HS-5 (cell line): Measurements from ENCODE around the gene OVOL3.
"Not testable (repeated sequence)": the region's sequence is repeated elsewhere in the genome, so short reads cannot be mapped to it uniquely, and the experiment has no call there.

Experiments used
- DNase-seq: peaks from one replicate; pipeline ENCODE4 v3.0.0-alpha.2; 2012; ENCODE audit warnings: low read depth

Gene OVOL3

DNA sequence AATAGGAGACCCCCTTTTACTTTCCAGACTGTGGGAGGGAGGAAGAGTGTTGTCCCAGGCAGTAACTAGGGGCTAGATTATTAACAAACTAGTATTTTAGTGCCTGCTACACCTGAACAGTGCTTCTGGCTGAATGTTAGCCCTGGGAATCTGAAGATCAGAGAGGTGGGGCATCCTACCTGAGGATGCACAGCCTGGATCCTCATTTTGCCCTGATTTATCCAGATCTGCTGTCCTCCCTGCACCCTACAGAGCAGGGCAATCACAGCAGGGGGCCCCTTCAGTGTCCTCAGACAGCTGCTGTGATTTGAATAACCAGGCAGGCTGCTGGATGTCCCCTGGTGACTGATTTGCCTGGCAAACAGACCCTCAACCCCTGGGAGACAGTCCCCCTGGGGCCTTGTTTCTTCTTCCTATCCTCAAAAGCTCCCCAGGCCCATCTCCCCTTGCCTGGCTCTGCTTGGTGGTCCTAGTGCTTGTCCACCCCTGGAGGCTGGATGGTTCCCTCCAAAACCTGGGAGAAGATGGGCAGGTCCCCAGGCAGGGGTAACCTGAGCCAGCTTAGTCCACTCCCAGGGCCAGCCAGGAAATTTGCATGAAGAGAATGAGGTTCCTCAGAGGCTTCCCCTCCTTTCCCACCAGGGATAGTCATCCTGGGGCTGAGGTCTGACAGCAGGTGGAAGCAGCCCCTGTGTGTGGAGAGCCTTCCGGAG lies at the start of gene OVOL3:
Gene OVOL3, plus strand, starts transcription at position 657 of the 713 bp plus-strand sequence. CDS start 60 bp downstream, outside the sequence.
- DNase-seq: no peak

DNA sequence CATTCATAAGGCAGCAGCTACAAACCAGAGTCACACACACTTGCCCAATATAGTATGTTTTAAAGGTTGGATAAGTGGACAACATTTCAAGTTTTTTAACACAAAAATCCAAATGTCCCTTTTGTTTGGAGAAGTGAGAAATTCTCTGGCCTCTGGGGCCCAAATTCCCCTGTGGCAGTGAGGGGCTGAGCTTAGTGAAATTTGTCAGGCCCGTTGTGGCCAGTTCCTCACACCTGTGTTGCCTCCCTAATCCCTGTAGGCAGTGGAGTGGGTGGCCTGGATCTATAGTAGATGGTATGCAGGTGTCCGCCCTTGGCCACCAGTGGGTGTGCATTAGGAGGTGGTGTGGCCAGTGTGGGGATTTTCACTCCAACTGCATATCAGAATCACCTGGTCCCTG lies 49.6 kb upstream of the OVOL3 start:
- no peak for DNase-seq

DNA sequence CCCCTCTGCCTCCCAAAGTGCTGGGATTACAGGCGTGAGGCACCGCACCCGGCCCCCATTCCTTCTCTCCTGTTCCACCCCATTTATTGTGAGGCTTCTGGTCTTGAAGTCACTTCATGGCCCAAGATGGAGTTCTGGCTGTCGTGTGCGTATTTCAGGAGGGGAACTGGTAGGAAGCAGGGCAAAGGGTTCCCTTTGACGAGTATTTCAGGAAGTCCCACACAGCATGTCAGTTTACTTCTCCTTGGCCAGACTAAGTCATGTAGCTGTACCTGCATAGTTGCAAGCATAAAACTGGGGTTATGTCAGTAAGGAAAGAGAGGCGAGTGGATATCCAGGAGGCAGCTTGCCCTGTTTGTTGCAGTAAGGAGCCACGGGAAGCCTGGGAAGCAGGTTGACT lies 46.1 kb upstream of the OVOL3 start:
- DNase-seq: no peak

DNA sequence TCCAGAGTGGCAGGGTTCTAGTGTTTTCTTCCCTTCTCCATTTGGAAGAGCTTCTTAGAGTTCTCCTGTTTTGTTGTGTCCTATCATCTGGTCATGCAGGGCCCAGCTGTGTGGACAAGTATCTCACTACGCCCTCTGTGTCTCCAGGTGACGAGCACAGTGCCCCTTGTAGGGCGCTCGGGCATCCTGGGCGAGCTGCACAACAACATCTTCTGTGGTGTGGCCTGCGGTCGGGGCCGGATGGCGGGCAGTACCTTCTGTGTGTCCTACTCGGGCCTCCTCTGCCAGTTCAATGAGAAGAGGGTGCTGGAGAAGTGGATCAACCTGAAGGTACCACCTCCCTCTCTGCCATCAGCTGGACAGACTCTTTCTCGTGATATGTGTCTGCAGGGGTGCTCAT lies 43.3 kb upstream of the OVOL3 start:
- no peak for DNase-seq

DNA sequence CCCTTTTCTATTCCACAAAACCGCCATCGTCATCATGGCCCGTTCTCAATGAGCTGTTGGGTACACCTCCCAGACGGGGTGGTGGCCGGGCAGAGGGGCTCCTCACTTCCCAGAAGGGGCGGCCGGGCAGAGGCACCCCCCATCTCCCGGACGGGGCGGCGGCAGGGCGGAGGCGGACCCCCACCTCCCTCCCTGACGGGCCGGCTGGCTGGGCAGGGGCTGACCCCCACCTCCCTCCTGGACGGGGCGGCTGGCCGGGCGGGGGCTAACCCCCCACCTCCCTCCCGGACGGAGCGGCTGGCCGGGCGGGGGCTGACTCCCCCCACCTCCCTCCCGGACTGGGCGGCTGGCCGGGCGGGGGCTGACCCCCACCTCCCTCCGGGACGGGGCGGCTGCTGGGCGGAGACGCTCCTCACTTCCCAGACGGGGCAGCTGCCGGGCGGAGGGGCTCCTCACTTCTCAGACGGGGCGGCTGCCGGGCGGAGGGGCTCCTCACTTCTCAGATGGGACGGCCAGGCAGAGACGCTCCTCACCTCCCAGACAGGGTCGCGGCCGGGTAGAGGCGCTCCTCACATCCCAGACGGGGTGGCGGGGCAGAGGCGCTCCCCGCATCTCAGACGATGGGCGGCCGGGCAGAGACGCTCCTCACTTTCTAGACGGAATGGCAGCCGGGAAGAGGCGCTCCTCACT lies 42.0 kb upstream of the OVOL3 start:
- DNase-seq: not testable (repeated sequence)

DNA sequence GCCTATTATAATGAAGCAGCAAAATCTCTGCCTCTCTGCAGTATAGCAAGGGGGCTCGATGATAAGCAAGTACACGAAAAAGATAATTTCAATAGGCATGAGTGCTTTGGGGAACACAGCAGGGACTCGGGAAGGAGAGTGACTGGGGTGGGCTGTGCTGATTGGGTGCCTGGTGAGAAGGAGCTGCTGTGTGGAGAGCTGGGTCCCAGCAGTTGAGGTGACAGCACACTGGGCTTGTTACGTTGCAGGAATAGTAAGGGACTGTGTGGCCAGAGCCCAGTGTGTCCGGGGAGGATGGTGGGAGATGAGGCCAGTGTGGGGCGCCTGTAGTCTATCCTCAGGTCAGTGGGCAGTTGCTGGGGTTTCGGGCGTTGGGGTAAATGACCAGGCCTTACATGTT lies 38.9 kb upstream of the OVOL3 start:
- DNase-seq: no peak

DNA sequence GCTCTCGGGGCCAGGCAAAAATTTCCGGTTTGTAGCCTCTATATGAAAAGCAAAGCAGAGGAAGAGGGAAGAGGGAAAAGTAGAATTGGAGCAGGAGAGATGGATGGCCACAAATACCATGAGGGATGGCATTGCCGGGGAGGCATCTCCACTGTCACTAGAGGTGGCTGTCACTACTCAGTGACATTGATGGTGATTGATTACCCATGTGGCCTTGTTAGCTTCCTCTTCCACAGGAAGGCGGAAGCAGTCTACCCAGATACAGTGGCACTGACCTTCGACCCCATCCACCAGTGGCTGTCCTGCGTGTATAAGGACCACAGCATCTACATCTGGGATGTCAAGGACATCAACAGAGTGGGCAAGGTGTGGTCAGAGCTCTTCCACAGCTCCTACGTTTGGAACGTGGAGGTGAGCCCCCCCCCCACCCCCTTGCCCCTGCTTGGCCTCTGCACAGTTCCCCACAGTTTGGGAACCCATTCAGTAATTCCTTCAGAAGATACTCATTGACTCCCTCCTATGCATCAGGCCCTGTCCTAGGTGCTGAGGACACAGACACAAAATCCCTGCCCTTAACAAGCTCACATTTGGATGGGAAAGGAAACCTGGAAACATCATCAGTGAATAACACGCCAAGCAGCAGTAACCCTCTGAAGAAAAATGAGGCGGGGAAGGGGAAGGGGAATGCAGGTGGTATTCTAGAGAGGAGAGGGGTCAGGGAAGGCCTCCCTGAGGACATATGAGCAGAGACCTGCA lies 37.6 kb upstream of the OVOL3 start:
- no peak for DNase-seq

DNA sequence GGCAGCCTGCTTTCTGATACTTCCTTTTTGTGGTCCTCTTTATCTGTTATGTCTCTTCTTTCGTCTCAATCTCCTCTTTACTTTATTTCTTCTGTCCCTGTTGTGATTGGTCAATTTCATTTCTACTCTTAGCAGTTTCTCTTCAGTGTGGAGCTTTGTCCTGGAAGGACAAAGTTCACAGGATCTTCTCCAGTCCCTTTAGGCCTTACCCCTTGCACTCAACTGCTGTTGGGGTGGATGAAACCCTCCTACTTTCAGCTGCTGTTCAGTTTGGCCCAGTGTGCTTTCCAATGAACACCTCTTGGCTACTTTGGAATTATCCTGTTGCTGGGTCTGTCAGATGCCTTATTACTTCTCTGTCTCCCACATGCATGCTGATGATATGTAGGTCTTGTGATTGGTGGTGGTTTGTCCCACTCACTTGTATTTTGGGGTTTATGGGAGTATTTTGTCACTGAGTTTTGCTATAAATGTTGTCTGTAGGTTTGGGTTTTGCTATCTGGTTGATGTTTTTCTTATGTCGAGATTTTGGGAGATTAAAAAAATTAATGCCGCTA lies 31.5 kb upstream of the OVOL3 start:
- no peak for DNase-seq

DNA sequence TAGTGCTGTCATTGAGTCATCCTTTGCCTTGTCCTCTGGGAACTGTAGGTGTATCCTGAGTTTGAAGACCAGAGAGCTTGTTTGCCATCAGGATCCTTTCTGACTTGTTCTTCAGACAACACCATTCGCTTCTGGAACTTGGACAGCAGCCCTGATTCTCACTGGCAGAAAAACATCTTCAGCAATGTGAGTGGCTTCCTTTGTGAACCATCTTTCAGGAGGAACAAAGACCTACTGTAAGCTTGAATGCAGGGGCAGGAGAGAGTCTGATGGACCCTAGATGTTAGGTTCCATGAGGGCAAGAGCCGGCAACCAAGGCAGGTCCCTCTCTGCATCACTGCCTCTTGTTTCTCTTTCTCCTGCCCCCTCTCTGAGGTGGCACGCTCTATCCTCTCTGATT lies 29.6 kb upstream of the OVOL3 start:
- DNase-seq: no peak

DNA sequence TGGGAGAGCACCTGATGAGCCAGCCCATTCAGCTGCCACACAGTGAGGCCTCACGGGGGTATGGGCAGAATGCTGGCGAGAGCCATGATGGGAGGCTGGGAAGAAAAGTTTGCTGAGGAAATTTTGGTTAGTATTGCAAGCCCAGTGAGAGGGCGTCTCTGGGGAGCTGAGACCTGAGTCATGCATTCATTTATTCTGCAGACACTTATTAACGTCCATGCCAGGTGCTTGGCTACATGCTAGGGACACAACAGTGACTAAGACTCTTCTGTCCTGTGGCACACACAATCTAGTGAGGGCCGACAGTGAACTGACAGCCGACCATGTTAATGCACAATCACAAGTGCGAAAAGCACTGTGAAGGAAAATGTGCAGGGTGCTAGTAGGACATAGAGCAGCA lies 29.0 kb upstream of the OVOL3 start:
- no peak for DNase-seq

DNA sequence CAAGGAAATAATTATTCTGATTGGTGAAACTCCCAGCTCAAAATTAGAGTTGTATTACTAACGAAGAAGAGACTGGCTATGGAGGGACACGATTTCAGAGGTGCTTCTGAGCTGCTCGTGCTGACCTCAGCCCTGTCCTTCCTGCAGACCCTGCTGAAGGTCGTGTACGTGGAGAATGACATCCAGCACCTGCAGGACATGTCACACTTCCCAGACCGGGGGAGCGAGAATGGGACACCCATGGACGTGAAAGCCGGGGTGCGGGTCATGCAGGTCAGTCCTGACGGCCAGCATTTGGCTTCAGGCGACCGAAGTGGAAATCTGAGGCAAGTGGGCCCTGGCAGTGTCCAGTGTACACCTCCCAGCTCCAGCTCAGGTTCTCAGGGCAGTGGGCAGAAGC lies 28.0 kb upstream of the OVOL3 start:
- no peak for DNase-seq

DNA sequence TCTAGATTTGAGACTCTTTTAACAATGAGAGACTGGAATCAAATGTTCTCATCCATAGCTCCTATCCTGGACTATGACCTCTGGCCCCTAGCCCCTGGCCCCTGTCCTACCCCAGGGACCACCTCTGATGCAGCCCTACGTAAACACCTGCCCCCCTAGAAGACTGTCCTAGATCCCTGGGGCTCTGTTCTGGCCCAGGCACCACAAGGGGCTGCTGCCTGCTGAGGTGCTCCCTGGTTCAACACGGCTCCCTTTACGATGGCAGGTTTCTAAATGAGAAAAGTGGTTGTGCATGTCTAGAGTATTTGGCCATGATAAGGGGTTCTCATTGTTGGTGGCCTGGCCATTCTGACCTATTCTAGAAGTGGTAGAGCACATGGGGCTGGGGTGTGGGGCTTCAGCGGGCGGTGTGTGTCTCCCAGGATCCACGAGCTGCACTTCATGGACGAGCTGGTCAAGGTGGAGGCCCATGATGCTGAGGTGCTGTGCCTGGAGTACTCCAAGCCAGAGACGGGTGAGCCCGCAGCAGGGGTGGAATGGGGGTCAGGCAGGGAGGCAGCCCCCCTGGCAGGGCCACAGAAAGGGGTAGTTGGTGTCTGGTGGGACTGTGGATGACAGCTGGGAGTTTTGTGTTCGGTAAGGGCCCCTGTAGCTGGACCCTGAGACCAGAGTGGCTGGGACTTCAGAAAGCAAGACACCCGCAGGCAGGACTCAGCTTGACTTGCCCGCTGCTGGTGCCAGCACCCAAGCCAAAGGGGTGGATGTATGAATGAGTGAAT lies 26.5 kb upstream of the OVOL3 start:
- no peak for DNase-seq

DNA sequence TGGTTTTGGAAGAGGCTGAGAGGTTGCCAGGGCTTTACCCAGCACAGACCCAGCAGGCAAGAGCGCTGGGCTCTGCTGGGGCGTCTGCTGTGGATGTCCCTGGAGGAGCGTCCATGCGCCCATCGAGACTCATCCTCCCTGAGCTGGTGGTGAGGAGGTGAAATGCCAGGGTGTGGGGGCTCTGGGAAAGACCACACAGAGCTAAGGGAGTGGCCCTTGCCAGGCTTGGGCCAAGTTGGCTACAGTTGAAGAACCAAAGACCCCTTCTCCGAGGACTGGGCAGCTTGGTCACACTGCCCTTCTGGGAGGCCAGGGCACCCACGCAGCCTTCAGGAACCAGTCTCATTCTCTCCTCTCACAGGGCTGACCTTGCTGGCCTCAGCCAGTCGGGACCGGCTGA lies 24.6 kb upstream of the OVOL3 start:
- DNase-seq: no peak

DNA sequence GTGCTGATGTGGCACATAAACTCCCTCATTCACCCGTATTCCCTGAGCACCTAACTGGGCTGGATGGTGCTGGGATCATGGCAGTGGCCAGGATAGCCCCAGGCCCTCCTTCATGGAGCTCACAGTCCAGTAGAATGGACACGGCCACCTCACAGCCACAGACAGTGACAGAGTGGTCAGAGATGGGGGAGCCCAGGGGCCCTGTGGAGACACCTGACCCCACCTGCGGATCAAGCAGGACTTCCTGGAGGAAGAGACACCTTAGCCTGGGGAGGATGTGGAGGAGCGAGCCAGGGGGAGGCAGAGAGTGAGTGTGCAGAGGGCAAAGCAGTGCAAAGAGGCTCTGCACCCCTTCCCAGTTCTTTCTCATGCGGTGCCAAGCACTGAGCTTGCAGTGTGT lies 21.1 kb upstream of the OVOL3 start:
- DNase-seq: no peak

DNA sequence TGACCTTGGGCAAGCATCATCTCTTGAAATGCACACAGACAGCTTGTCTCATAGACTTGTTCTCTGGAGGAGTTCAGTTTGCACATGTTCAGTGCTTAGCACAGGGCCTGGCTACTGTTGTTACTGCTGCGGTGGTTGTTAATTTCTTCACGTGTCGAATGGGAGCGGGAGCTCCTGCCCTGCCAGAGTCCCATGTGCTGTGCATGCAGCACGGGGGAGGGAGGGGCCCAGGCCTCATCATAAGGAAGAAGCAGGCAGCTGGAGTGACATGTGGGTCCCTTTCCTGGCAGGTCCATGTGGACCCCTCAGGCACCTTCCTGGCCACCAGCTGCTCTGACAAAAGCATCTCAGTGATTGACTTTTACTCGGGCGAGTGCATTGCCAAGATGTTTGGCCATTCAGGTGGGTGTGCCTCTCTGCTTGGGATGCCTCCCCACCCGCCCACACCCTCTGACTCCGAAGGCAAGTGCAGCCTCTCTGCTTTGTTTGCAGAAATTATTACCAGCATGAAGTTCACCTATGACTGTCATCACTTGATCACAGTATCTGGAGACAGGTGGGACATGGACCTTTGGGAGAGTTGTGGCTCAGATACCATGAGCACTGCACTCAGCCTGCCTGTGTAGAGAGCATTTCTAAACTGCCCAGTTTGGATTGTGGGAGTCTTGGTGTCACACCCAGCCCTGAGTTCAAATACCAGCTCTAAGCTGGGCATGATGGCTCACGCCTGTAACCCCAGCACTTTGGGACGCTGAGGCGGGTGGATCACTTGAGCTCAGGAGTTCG lies 19.8 kb upstream of the OVOL3 start:
- DNase-seq: no peak

DNA sequence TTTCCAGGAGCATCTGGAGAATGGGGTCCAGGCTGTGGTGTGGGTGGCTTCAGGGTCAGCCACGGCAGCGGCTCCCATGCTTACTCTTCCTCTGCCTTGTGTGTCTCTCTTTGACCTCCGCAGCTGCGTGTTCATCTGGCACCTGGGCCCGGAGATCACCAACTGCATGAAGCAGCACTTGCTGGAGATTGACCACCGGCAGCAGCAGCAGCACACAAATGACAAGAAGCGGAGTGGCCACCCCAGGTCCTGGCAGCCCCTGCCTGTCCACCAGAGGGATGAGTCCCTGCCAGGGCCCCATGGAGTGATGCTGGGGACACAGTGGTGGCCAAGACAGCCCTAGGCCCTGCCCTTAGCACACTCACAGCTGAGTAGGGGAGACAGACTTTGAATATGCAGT lies 18.4 kb upstream of the OVOL3 start:
- DNase-seq: no peak

DNA sequence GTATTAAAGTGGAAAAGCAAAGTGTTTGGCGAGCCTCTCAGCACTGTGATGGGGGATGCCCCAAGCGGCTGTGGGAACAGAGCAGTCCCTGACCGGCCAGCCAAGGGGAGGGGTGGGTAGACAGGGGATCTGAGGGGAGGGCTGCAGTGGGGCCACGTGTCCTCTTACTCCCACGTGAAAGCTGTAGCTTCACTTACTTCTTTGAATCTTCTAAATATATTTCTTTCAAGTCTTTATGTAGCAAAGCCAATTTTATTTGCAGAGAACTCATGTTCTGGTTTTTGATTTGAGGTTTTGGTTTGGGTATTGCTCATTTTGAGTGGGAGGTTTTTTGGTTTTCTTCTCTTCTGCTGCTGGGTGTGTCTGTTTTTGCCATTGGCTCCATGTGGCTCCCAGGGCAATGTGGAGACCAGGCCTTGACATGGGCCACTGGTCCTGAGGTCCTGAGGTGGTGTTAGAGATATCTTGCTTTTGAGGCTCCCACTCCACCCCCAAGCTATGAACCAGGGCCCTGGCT lies 17.7 kb upstream of the OVOL3 start:
- no peak for DNase-seq

DNA sequence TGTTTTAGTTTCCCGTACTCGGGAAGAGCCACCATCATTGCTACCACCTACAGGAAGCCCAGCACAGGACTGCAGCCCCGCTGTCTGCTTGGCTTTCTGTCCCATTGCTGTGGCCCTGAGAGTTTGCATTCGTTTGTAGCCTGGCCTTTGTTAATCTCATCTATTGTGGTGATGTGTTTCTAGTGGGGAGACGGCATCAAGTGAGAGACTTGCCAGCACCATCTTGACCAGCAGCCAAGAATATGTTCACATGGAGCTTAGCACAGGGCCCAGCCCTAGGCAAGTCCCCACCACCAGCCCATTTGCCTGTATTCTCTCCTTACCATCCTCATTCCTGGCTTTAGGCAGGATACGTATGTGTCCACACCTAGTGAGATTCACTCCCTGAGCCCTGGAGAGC lies 17.3 kb upstream of the OVOL3 start:
- DNase-seq: no peak

DNA sequence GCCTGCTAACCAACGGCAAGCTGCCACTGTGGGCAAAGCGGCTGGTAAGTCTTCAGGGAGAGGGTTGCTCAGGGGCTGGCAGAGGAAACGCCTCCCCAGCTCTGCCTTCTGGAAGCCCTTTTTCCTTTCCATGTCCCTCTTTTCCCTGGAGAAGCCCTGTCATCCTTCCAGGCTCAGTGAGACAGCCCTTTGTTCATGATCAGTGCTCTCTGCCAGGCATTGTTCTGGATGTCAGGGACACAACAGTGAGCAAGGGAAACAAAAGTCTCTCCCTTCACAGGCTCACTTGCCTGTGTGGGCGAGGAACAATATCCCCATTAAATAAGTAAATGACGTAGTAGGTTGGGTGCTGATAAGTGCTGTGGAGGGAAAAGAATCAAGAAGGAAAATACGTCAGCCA lies 13.9 kb upstream of the OVOL3 start:
- no peak for DNase-seq

DNA sequence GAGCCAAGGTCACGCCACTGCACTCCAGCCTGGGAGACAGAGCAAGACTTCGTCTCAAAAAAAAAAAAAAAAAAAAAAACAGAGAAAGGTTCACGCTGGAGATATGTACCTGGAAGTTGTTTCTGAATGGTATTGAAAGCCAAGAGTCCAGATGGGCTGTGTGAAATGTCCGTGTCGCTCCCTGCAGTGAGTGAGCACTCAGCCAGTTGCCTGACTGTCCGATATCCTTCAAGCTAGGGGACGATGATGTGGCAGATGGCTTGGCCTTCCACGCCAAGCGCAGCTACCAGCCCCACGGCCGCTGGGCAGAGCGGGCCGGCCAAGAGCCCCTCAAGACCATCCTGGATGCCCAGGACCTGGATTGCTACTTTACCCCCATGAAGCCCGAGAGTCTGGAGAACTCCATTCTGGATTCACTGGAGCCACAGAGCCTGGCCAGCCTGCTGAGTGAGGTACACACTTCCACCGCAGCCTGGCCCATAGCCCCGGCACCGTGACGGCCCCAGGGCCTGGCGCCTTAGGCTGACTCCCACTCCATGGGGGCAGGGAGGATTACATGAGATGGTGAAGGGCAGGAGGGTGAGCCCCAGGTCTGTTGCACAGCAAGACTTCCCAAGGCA lies 11.7 kb upstream of the OVOL3 start:
- no peak for DNase-seq

DNA sequence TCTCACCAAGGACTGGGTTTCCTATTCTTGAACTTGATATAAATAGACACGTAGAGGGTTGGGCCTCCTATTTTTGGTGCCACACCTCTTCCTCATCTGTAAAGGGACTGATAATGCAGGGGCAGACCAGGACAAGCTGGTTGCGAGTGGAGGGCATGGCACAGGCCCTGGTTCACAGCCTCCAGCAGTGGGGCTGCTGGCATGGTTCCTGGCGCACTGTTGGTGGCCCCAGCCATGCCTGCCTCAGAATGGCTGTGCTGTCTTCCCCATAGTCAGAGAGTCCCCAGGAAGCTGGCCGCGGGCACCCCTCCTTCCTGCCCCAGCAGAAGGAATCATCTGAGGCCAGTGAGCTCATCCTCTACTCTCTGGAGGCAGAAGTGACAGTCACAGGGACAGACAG lies 10.5 kb upstream of the OVOL3 start:
- no peak for DNase-seq
